Measurements from ENCODE around the gene PRKAR2B.
A peak's percentile ranks its signal among the peaks of the same experiment; 100 is the strongest.
"Not testable (repeated sequence)": the region's sequence is repeated elsewhere in the genome, so short reads cannot be mapped to it uniquely, and the experiment has no call there.

Gene PRKAR2B

DNA sequence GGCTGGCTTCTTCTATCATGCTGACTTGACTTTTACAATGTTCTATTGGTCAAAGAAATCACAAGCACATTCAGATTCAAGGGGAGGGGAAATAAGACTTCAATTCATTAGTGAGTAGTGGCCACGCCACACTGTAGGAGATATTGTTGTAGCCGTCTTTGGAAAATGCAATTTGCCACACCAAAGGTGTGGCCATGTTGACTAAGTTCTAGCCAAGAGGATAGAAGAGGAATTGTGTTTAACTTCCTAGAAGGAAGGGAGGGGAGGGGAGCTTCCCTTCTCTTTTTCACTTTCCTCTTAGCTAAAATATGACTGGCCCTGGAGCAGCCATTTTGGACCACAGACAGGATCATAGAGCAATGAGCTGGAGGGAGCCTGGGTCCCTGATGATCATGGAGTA lies 3.4 kb upstream of the PRKAR2B start:
- no peak for DNase-seq (ENCODE audit: low read depth)
- TF ChIP-seq, protein P1, sequence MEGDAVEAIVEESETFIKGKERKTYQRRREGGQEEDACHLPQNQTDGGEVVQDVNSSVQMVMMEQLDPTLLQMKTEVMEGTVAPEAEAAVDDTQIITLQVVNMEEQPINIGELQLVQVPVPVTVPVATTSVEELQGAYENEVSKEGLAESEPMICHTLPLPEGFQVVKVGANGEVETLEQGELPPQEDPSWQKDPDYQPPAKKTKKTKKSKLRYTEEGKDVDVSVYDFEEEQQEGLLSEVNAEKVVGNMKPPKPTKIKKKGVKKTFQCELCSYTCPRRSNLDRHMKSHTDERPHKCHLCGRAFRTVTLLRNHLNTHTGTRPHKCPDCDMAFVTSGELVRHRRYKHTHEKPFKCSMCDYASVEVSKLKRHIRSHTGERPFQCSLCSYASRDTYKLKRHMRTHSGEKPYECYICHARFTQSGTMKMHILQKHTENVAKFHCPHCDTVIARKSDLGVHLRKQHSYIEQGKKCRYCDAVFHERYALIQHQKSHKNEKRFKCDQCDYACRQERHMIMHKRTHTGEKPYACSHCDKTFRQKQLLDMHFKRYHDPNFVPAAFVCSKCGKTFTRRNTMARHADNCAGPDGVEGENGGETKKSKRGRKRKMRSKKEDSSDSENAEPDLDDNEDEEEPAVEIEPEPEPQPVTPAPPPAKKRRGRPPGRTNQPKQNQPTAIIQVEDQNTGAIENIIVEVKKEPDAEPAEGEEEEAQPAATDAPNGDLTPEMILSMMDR (IDR thresholded peaks at IDR 0.05; ENCODE audit: control insufficient read depth, insufficient read depth, low read depth, low read length, missing control alignments) = no peak
- H3K4me3 ChIP-seq (ENCODE audit: control insufficient read depth, low read depth, low read length) = no peak overlapping the region

DNA sequence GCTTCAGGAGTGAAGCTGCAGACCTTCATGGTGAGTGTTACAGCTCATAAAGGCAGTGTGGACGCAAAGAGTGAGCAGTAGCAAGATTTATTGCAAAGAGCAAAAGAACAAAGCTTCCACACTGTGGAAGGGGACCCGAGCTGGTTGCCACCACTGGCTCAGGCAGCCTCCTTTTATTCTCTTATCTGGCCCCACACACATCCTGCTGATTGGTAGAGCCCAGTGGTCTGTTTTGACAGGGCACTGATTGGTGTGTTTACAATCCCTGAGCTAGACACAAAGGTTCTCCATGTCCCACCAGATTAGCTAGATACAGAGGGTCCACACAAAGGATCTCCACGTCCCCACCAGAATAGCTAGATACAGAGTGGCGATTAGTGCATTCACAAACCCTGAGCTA lies 2.7 kb upstream of the PRKAR2B start:
- H3K4me3 ChIP-seq (ENCODE audit: control insufficient read depth, low read depth, low read length) = not testable (repeated sequence)

DNA sequence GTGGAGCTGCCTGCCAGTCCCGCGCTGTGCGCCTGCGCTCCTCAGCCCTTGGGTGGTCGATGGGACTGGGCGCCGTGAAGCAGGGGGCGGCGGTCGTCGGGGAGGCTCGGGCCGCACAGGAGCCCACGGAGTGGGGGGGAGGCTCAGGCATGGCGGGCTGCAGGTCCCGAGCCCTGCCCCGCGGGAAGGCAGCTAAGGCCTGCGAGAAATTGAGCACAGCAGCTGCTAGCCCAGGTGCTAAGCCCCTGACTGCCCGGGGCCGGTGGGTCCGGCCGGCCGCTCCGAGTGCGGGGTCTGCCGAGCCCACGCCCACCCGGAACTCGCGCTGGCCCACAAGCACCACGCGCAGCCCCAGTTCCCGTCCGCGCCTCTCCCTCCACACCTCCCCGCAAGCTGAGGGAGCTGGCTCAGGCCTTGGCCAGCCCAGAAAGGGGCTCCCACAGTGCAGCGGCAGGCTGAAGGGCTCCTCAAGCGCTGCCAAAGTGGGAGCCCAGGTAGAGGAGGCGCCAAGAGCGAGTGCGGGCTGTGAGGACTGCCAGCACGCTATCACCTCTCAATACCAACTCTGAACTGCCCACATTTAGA lies 2.1 kb upstream of the PRKAR2B start:
- not testable (repeated sequence) for H3K4me3 ChIP-seq (ENCODE audit: control insufficient read depth, low read depth, low read length); DNase-seq (ENCODE audit: low read depth)

More for the DNA sequence above, 2.7 kb upstream of the PRKAR2B start:
- not testable (repeated sequence) for DNase-seq (ENCODE audit: low read depth)

DNA sequence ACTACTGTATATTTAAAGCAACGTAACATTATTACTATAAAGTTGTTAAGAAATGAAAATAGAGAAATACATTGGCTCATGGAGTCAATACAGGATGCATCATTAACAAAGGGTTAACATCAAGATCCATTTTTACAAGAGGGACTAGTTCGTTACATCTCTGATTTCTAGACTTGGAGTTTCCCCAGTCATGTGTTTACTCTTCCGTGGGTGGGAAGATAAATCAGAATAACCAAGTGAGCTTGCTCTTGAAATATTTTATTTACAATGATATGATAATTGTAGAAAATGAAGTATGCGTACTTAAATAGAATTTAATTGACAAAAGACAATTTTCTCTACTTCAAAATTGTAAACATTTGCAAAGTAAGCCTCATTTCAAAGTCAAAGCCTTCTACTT lies 1.0 kb upstream of the PRKAR2B start:
- no peak overlapping the region for H3K4me3 ChIP-seq (ENCODE audit: control insufficient read depth, low read depth, low read length)
- TF ChIP-seq, protein P1 (IDR thresholded peaks at IDR 0.05; ENCODE audit: control insufficient read depth, insufficient read depth, low read depth, low read length, missing control alignments) = no peak
- no peak for DNase-seq (ENCODE audit: low read depth)

DNA sequence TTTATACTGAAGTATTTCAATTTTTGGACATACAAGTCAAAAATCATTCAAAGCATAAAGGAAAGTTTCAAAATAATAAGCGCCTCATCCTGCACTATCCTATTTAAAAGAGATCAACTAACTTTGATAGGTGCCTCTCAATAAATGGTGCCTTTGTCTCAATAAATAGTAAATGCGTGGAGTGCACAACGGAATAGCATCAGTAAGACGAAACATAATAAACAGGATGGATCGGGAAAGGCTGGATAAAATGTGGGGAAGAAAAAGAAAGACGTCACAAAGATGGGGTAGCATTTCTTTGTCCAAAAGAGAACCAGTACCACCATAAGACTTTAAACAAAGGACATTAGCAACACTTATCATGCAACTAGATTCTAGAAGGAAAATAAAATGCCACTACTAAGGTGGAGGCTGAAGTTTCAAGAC lies 571 bp upstream of the PRKAR2B start:
- DNase-seq (ENCODE audit: low read depth) = no peak
- H3K4me3 ChIP-seq (ENCODE audit: control insufficient read depth, low read depth, low read length) = peak overlapping the region; percentile 45
- TF ChIP-seq, protein P1 (IDR thresholded peaks at IDR 0.05; ENCODE audit: control insufficient read depth, insufficient read depth, low read depth, low read length, missing control alignments) = no peak

DNA sequence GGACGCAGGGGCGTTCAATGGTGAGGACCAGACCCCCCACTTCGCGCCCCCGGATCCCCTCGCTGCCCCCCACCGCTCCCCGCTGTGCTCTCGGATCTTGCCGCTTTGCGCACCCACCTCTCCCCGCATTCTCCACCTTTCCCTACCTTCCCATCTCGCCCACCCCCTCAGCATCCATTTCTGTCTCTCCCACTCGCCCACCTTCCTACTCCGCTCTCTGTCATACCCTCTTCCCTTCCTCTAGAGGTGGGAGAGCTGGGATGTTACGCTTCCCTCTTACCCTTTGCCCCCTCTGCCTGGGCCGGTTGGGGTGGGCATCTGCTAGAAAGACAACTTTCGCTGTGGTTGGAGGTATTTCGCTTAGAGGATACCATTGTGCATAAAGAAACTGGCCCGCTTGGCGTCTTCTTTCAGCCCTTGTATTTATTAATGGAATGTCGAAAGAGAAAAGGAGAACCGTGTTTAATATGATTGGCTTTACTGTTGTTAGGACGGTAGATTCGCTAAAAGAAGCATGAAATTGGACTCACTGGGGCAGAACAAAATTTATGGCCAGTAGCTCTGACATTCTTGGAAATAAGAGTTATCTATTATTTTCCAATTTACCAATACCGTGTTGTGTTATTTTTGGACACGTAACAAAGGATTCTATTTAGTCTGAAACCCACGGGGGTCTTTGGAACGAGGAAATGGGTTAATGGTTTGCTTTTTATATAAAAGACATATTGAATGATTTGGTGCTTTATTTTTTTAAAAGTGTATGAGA lies 873 bp downstream of the PRKAR2B start:
- no peak for DNase-seq (ENCODE audit: low read depth)
- H3K4me3 ChIP-seq (ENCODE audit: control insufficient read depth, low read depth, low read length) = peak overlapping the region; percentile 74
- TF ChIP-seq, protein P1 (IDR thresholded peaks at IDR 0.05; ENCODE audit: control insufficient read depth, insufficient read depth, low read depth, low read length, missing control alignments) = no peak

DNA sequence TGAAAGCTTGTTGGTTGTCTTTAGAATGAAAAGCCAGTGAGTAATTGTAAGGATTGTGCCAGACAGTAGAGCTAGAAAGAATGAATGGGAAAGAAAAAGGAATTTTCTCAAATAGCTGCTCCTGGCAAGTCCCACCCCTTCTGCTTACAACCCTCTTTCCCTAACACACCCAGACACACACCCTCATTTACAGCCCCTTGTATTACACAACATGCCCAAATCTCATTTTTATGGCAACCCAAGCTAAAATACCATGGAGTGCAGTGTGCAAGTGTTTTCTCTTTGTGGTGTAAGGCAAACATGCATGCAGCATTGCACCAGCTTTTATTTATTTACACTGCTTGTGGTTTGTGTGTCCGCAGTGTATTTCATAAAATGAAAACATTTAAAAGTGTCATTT lies 1.5 kb downstream of the PRKAR2B start:
- H3K4me3 ChIP-seq (ENCODE audit: control insufficient read depth, low read depth, low read length) = no peak overlapping the region
- peak; percentile 61 for DNase-seq (ENCODE audit: low read depth)
- TF ChIP-seq, protein P1 (IDR thresholded peaks at IDR 0.05; ENCODE audit: control insufficient read depth, insufficient read depth, low read depth, low read length, missing control alignments) = no peak

Data from AG09309 (cell line).